Measurements from ENCODE around the gene QRICH2.

DNA sequence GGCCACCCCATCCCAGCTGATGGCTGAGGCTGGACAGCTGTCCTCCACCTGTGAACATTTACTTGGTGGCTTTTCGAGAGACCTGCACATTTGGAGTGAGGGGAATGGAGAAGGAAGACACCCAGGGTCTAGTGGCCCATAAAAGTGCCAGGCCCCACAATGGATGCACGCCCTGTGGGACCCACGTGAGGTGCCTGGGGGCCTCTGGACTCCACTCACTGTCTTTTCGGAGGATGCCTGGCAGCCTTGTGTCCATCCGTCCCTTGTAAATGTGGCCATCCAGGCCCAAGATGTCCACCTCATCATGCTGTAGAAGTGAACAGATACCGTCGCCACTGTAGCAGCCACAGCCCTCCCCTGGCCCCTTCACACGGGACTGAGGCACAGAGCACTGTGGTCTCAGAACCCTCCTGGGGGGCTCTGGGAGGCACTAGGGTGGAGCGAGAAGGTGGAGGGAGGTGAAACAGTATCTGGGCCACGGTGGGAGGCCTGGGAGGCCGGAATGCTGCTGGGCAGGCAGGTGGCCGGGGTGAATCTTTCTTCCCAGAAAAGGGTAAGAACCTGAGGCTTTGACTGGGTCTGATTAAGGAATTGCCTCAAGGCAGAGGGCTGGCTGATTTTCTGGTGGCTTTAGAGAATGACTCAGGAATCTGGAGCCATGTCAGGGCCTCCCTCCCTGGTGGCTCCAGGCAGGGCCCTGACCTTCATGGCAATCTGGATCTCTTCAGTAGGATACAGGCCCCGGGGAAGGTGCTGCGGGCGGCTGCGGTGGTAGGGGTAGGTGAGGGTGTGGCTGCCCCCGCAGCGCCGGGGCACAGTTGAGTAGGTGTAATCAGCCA is 31.4 kb downstream of the QRICH2 start:
- TF ChIP-seq, protein P1, sequence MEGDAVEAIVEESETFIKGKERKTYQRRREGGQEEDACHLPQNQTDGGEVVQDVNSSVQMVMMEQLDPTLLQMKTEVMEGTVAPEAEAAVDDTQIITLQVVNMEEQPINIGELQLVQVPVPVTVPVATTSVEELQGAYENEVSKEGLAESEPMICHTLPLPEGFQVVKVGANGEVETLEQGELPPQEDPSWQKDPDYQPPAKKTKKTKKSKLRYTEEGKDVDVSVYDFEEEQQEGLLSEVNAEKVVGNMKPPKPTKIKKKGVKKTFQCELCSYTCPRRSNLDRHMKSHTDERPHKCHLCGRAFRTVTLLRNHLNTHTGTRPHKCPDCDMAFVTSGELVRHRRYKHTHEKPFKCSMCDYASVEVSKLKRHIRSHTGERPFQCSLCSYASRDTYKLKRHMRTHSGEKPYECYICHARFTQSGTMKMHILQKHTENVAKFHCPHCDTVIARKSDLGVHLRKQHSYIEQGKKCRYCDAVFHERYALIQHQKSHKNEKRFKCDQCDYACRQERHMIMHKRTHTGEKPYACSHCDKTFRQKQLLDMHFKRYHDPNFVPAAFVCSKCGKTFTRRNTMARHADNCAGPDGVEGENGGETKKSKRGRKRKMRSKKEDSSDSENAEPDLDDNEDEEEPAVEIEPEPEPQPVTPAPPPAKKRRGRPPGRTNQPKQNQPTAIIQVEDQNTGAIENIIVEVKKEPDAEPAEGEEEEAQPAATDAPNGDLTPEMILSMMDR (IDR thresholded peaks at IDR 0.05), result no peak
- TF ChIP-seq EP300 (IDR thresholded peaks at IDR 0.05; ENCODE audit: low read depth) (no peak), POLR2A (IDR thresholded peaks at IDR 0.05) (no peak), POLR2AphosphoS5 (IDR thresholded peaks at IDR 0.05) (no peak)
